ENCODE data around the gene ZNF524. TPM values are rescaled to one million over a fixed set of nuclear protein-coding genes. Genes with fewer than 3 reads are reported as not detected.

Gene ZNF524
- total and polyA plus RNA-seq, 9 of the 15 experiments (the other 6 are each of a cell fraction or from before 2014, with no cell fraction given) = 0.08 to 15.6 (median 2.9) TPM

DNA sequence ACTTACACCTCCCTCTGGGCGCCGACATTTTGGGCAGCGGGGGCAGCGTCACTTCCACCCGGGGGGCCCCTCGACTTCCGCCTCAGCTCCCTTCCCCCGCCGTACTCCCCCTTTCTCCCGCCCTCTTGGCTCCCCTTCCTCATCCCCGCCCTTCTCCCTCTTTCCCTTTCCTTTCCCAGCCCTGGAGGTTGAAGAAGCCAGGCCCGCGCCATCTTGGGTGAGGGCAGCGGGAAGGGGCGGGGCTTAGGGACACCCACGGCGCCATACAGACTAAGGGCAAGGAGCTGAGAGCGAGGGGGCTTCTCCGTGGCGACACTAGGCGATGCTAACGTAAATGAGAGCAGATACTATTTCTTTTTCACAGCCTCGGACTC lies 633 bp upstream of the ZNF524 start, which contains the start of gene FIZ1 (continued):
- TF ChIP-seq ARID4B (CRISPR knock-in tag; IDR thresholded peaks at IDR 0.05) (peak; percentile 79), IRF1 (CRISPR knock-in tag; IDR thresholded peaks at IDR 0.05; ENCODE audit: borderline replicate concordance) (no peak), ZBTB7A (IDR thresholded peaks at IDR 0.05; ENCODE audit: borderline replicate concordance, control insufficient read depth, low read depth, low read length) (peak; percentile 72; the same call in 1 of the 2 replicates), CTCF (IDR thresholded peaks at IDR 0.05 in 2 of 3, conservative IDR thresholded peaks at IDR 0.05 in 1 of 3; ENCODE audit: insufficient read depth in 2 of 3, low read depth in 1 of 3, low read length in 3 of 3) (no peak), HNRNPK (IDR thresholded peaks at IDR 0.05; ENCODE audit: low read depth, low read length, poor library complexity, severe bottlenecking) (no peak), ZKSCAN3 (CRISPR knock-in tag; IDR thresholded peaks at IDR 0.05) (no peak), C11orf30 (IDR thresholded peaks at IDR 0.05; ENCODE audit: low read depth) (peak; percentile 92), POLR3A (IDR thresholded peaks at IDR 0.05; ENCODE audit: borderline replicate concordance, extremely low read depth, insufficient read depth, insufficient read length) (no peak), FOXP1 (CRISPR knock-in tag; IDR thresholded peaks at IDR 0.05) (peak; percentile 88; the same call in 1 of the 2 replicates), TGIF2 (CRISPR knock-in tag; IDR thresholded peaks at IDR 0.05) (no peak), TARDBP (IDR thresholded peaks at IDR 0.05) (no peak), E2F1 (CRISPR knock-in tag; IDR thresholded peaks at IDR 0.05) (no peak), EP400 (IDR thresholded peaks at IDR 0.05) (no peak; the same call in none of the 2 replicates), SRSF1 (IDR thresholded peaks at IDR 0.05; ENCODE audit: low read depth, low read length) (no peak)
- TF ChIP-seq, protein P1, sequence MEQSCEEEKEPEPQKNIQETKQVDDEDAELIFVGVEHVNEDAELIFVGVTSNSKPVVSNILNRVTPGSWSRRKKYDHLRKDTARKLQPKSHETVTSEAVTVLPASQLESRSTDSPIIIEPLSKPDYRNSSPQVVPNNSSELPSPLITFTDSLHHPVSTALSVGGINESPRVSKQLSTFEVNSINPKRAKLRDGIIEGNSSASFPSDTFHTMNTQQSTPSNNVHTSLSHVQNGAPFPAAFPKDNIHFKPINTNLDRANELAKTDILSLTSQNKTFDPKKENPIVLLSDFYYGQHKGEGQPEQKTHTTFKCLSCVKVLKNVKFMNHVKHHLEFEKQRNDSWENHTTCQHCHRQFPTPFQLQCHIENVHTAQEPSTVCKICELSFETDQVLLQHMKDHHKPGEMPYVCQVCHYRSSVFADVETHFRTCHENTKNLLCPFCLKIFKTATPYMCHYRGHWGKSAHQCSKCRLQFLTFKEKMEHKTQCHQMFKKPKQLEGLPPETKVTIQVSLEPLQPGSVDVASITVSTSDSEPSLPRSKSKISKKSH (CRISPR knock-in tag; IDR thresholded peaks at IDR 0.05) = no peak
- TF ChIP-seq, protein P2, sequence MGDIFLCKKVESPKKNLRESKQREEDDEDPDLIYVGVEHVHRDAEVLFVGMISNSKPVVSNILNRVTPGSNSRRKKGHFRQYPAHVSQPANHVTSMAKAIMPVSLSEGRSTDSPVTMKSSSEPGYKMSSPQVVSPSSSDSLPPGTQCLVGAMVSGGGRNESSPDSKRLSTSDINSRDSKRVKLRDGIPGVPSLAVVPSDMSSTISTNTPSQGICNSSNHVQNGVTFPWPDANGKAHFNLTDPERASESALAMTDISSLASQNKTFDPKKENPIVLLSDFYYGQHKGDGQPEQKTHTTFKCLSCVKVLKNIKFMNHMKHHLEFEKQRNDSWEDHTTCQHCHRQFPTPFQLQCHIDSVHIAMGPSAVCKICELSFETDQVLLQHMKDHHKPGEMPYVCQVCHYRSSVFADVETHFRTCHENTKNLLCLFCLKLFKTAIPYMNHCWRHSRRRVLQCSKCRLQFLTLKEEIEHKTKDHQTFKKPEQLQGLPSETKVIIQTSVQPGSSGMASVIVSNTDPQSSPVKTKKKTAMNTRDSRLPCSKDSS (IDR thresholded peaks at IDR 0.05; ENCODE audit: low read depth, partially characterized antibody) = no peak
